Pancreas (tissue), 10 donors: Measurements from ENCODE around the gene ORC3. TPM values are rescaled to one million over a fixed set of nuclear protein-coding genes. Genes with fewer than 3 reads are reported as not detected.

Source experiments
- ATAC-seq, 4 donors: fragments of 200-7000 bp; cut with Tn5 transposase; one replicate each; pipeline versions ENCODE4 v1.8.0 to v1.9.1; 2020; ENCODE audit warnings: mild to moderate bottlenecking in 4 of 4, moderate library complexity in 4 of 4
- DNase-seq, 6 donors: peaks; one replicate each; pipeline ENCODE4 v3.0.0-alpha.2; 2020
- FAIRE-seq: peaks from 2 replicates; lab custom pipeline; 2012; peaks lifted over from hg19 to GRCh38; lab: Jason Lieb, UNC
- H3K27ac ChIP-seq, 4 donors: fragments of 200-600 bp; sonication (generic); 1 replicate in 3 of 4; 2 replicates in 1 of 4; pipeline versions ENCODE4 v1.5.0 to v1.8.0; 2020
- H3K27me3 ChIP-seq, 4 donors: fragments of 200-600 bp; one replicate each; pipeline ENCODE4 v1.8.0; 2021
- H3K36me3 ChIP-seq, 3 donors: fragments of 200-600 bp; sonication (generic) in 1 of 3; one replicate each; pipeline versions ENCODE4 v1.5.0 to v1.8.0; 2020 to 2021
- H3K4me1 ChIP-seq, 3 donors: fragments of 200-600 bp; one replicate each; pipeline ENCODE4 v1.8.0; 2021
- H3K4me3 ChIP-seq, 4 donors: fragments of 200-600 bp; sonication (generic) in 2 of 4; one replicate each; pipeline versions ENCODE4 v1.5.0 to v1.8.0; 2020 to 2021
- H3K9me3 ChIP-seq, 4 donors: fragments of 200-600 bp; one replicate each; pipeline ENCODE4 v1.8.0; 2021
- WGBS, 2 donors: extraction: QIAGEN DNeasy Blood & Tissue Kit; methylation state at CpG; one replicate each; pipeline ENCODE4 v1.1.7; 2013; 5-methylcytosine and 5-hydroxymethylcytosine counted together
- intact Hi-C, 3 donors: fragments of 100-400 bp; cut with DNase I; formaldehyde crosslinking; loops; one replicate each; pipeline versions ENCODE4 v1.11.1 to v1.14.2; 2022
- polyA plus RNA-seq, 2 donors: library from polyadenylated mRNA; stranded (reverse); fragments of 200-250 nt; gene quantifications; one replicate each; pipeline ENCODE4 v1.2.3, GENCODE V29; 2013
- total RNA-seq, 6 donors: library from RNA; stranded (reverse); fragmentation: NEBNext Ultra II Directional in 4 of 6; extraction: Animal tissue kit (Norgen Biotek cat#: 25700) in 4 of 6; gene quantifications; one replicate each; pipeline versions ENCODE4 v1.2.1 to v1.2.4, GENCODE V29; 2021 to 2023
- TF ChIP-seq, protein P1 (sequence below), 4 donors: fragments of 200-600 bp; sonication (generic) in 3 of 4; IDR thresholded peaks; one replicate each; pipeline versions ENCODE4 v1.5.0 to v1.8.0; 2021; ENCODE audit warnings: antibody characterized with exemption in 4 of 4
- donor health status: healthy with polysubstance abuse.
- donor health status: DM: no; HTN: no; CAD: no; lungs with moderate emphysema.
- donor health status: DM: no; HTN: no; CAD: no.
- donor health status: control.
- donor health status: control.
- donor health status: Bipolar disorder and iron deficiency.
- donor health status: DM: yes; HTN: yes; CAD: no.
- donor health status: DM: no; HTN: no; CAD: no.
- donor health status: DM: no; HTN: no; CAD: no.
- donor health status: DM: yes; HTN: yes; CAD: no.

ORC3 gene
- total and polyA plus RNA-seq, 8 donors: 5.5 to 11.6 (median 7.6) TPM

DNA sequence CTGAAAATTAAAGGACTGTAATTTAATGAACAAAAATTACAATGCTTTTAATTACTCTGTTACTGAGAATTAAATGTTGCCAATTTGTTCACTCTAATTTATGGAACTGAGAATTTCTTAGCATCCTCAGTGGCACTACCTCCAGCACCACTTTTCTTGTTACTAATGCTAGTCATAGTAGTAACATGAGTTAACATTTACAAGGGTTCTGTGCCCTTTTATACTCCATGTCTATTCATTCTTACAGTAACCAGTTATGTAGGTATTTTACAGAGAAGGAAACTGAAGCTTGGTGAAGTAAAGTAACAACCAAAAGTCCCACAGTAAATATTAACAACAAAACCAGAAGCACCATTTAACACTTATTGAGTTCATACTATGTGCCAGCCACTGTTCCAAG, 34.4 kb upstream of the ORC3 start:
- H3K4me3 ChIP-seq: no peak overlapping the region
- no peaks in the 10 kb centered on the region for H3K9me3 ChIP-seq
- no peaks in the 10 kb centered on the region for H3K4me1 ChIP-seq
- TF ChIP-seq, protein P1, sequence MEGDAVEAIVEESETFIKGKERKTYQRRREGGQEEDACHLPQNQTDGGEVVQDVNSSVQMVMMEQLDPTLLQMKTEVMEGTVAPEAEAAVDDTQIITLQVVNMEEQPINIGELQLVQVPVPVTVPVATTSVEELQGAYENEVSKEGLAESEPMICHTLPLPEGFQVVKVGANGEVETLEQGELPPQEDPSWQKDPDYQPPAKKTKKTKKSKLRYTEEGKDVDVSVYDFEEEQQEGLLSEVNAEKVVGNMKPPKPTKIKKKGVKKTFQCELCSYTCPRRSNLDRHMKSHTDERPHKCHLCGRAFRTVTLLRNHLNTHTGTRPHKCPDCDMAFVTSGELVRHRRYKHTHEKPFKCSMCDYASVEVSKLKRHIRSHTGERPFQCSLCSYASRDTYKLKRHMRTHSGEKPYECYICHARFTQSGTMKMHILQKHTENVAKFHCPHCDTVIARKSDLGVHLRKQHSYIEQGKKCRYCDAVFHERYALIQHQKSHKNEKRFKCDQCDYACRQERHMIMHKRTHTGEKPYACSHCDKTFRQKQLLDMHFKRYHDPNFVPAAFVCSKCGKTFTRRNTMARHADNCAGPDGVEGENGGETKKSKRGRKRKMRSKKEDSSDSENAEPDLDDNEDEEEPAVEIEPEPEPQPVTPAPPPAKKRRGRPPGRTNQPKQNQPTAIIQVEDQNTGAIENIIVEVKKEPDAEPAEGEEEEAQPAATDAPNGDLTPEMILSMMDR (IDR thresholded peaks at IDR 0.05): no peak
- H3K27ac ChIP-seq: no peak overlapping the region
- FAIRE-seq (no peak), ATAC-seq (no peak), DNase-seq (no peak)
- intact Hi-C loops: no loop called here
- H3K36me3 ChIP-seq: peaks cover 3 to 29% (median 3%) of the 10 kb centered on the region in 3 donors
- H3K27me3 ChIP-seq: no peaks in the 10 kb centered on the region

GRCh38 chr6:87558446-87558845, 31.5 kb upstream of the ORC3 start:
- Histone ChIP-seq H3K27me3 (no peaks in the 10 kb centered on the region), H3K4me3 (no peak overlapping the region), H3K9me3 (no peaks in the 10 kb centered on the region), H3K4me1 (no peaks in the 10 kb centered on the region), H3K27ac (no peak overlapping the region), H3K36me3 (peaks cover 3 to 33% (median 8%) of the 10 kb centered on the region in 3 donors)
- no peak for ATAC-seq
- TF ChIP-seq, protein P1 (IDR thresholded peaks at IDR 0.05): no peak
- no peak for DNase-seq
- FAIRE-seq: no peak
- intact Hi-C loops: no loop called here

- H3K27me3 ChIP-seq: no peaks in the 10 kb centered on the region
- no peak overlapping the region for H3K27ac ChIP-seq
- no peaks in the 10 kb centered on the region for H3K9me3 ChIP-seq
- intact Hi-C loops: no loop called here
- TF ChIP-seq, protein P1 (IDR thresholded peaks at IDR 0.05): no peak
- FAIRE-seq: no peak
- H3K4me1 ChIP-seq: no peaks in the 10 kb centered on the region
- no peak overlapping the region for H3K4me3 ChIP-seq
- peaks cover 3 to 21% (median 4%) of the 10 kb centered on the region in 3 donors for H3K36me3 ChIP-seq
- no peak for DNase-seq
- ATAC-seq: no peak
- 85 to 95% methylated on average over 1 of the region's 1 CpG for WGBS, 2 donors
Measured at GRCh38 chr6:87561017-87561416, 28.9 kb upstream of the ORC3 start.

GRCh38 chr6:87572021-87572420, 17.9 kb upstream of the ORC3 start:
- no peak for DNase-seq
- peaks cover 0 to 6% (median 0%) of the 10 kb centered on the region in 3 donors for H3K36me3 ChIP-seq
- intact Hi-C loops: no loop called here
- peaks cover 0 to 5% (median 3%) of the 10 kb centered on the region in 3 donors for H3K4me1 ChIP-seq
- no peak for ATAC-seq
- H3K27me3 ChIP-seq: no peaks in the 10 kb centered on the region
- 57 to 62% methylated on average over 4 of the region's 4 CpGs for WGBS, 2 donors
- H3K4me3 ChIP-seq: no peak overlapping the region
- peak; percentile 74 for FAIRE-seq
- H3K27ac ChIP-seq: no peak overlapping the region
- TF ChIP-seq, protein P1 (IDR thresholded peaks at IDR 0.05): no peak
- H3K9me3 ChIP-seq: no peaks in the 10 kb centered on the region

DNA sequence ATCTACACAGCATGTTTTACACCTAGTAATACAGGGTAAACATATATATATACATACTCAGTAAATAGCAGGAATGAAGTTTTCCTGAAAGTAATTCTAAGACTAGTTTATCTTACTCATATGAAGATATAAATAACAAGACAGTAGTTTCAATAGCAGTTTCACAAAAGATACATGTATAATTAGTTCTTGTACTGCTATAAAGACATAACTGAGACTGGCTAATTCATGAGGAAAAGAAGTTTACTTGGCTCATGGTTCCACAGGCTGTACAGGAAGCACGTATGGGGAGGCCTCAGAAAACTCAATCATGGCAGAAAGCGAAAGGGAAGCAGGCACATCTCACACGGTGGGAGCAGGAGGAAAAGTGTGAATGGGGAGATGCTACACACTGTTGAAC, 17.1 kb upstream of the ORC3 start:
- intact Hi-C loops: no loop called here
- H3K36me3 ChIP-seq: peaks cover 0 to 6% (median 0%) of the 10 kb centered on the region in 3 donors
- no peaks in the 10 kb centered on the region for H3K27me3 ChIP-seq
- peaks cover 0 to 5% (median 3%) of the 10 kb centered on the region in 3 donors for H3K4me1 ChIP-seq
- no peak overlapping the region for H3K4me3 ChIP-seq
- DNase-seq (no peak), ATAC-seq (no peak), FAIRE-seq (no peak)
- H3K27ac ChIP-seq: no peak overlapping the region
- 95 to 96% methylated on average over 3 of the region's 3 CpGs for WGBS, 2 donors
- TF ChIP-seq, protein P1 (IDR thresholded peaks at IDR 0.05): no peak
- no peaks in the 10 kb centered on the region for H3K9me3 ChIP-seq
